GM12878 (cell line): ENCODE results near the gene PLA2G4E. TPM values are rescaled to one million over a fixed set of nuclear protein-coding genes. Genes with fewer than 3 reads are reported as not detected.

ENCODE experiments used
- ATAC-seq: fragments of 200-7000 bp; cut with Tn5 transposase; 3 replicates; pipeline ENCODE4 v1.9.1; 2020; ENCODE audit warnings: mild to moderate bottlenecking, moderate library complexity
- BruUV-seq: library from RNA; stranded (reverse); fragments of 400-500 nt; replicated peaks from 2 replicates; lab custom pipeline; 2021; lab: Mats Ljungman, UMichigan
- CTCF ChIA-PET: fragments of 300-600 bp; sonication (Branson Sonifier 250); formaldehyde crosslinking; extraction: SDS; loops from one replicate; lab custom pipeline; 2021; ENCODE audit warnings: inconsistent platforms; lab: Yijun Ruan, JAX
- POLR2A ChIA-PET: fragments of 350-600 bp; formaldehyde crosslinking; extraction: SDS; loops from one replicate; lab custom pipeline; 2021; ENCODE audit warnings: inconsistent platforms; lab: Charles Lee
- RAD21 ChIA-PET: fragments of 300-600 bp; sonication (Branson Sonifier 250); formaldehyde crosslinking; loops from one replicate; lab custom pipeline; 2023; ENCODE audit warnings: antibody characterized with exemption; ENCODE audit not compliant: unreplicated experiment; lab: Charles Lee
- SMC1A ChIA-PET: fragments of 300-600 bp; sonication (Branson Sonifier 250); formaldehyde crosslinking; loops from one replicate; lab custom pipeline; 2023; ENCODE audit not compliant: unreplicated experiment, uncharacterized antibody; lab: Charles Lee
- DNase-seq: peaks from one replicate; pipeline ENCODE4 v3.0.0-alpha.2; 2011; ENCODE audit warnings: low read depth, low spot score
- FAIRE-seq: peaks from 3 replicates; lab custom pipeline; 2011; peaks lifted over from hg19 to GRCh38; lab: Jason Lieb, UNC
- H2AFZ ChIP-seq: 2 replicates; pipeline ENCODE4 v1.6.0; 2011; ENCODE audit warnings: low read depth, low read length, control low read depth; ENCODE audit not compliant: control insufficient read depth
- H3K27ac ChIP-seq: 2 replicates; pipeline ENCODE4 v1.5.1; 2011; ENCODE audit warnings: control low read depth; ENCODE audit not compliant: control insufficient read depth, insufficient read depth
- H3K27me3 ChIP-seq, 2 experiments: replicated peaks in 1 of 2; 2 replicates each; pipeline versions ENCODE4 v1.6.0 to v1.6.1; 2011; ENCODE audit warnings: low read length in 1 of 2; ENCODE audit not compliant: control insufficient read depth in 2 of 2, insufficient read depth in 2 of 2
- H3K36me3 ChIP-seq, 2 experiments: 2 replicates each; pipeline ENCODE4 v1.5.1; 2011; ENCODE audit warnings: low read length in 1 of 2; ENCODE audit not compliant: control insufficient read depth in 2 of 2, insufficient read depth in 2 of 2
- H3K4me1 ChIP-seq: 2 replicates; pipeline ENCODE4 v1.6.1; 2011; ENCODE audit warnings: mild to moderate bottlenecking, low read length, moderate library complexity, mixed read lengths; ENCODE audit not compliant: control insufficient read depth, insufficient read depth
- H3K4me2 ChIP-seq: 2 replicates; pipeline ENCODE4 v1.6.0; 2011; ENCODE audit warnings: control low read depth; ENCODE audit not compliant: control insufficient read depth, insufficient read depth
- H3K4me3 ChIP-seq: fragments of 200-600 bp; sonication (generic); 2 replicates; pipeline ENCODE4 v1.5.1; 2016
- H3K79me2 ChIP-seq: 2 replicates; pipeline ENCODE4 v1.6.0; 2011; ENCODE audit warnings: low read length; ENCODE audit not compliant: control insufficient read depth, insufficient read depth
- H3K9ac ChIP-seq: 2 replicates; pipeline ENCODE4 v1.8.0; 2011; ENCODE audit warnings: low read length, control low read depth, mixed read lengths; ENCODE audit not compliant: control insufficient read depth, insufficient read depth
- H3K9me3 ChIP-seq: replicated peaks from 3 replicates; pipeline ENCODE4 v1.5.1; 2011; ENCODE audit warnings: mild to moderate bottlenecking, low read length; ENCODE audit not compliant: control insufficient read depth, insufficient read depth
- H4K20me1 ChIP-seq: 2 replicates; pipeline ENCODE4 v1.6.0; 2011; ENCODE audit not compliant: control insufficient read depth, insufficient read depth
- CEBPZ ChIP-seq: fragments of 150-350 bp; IDR thresholded peaks from 2 replicates; pipeline ENCODE4 v1.6.1; 2016; ENCODE audit warnings: low read depth, low read length
- PKNOX1 ChIP-seq: fragments of 450-650 bp; IDR thresholded peaks from 2 replicates; pipeline ENCODE4 v1.6.1; 2016; ENCODE audit warnings: mild to moderate bottlenecking
- REST ChIP-seq: IDR thresholded peaks from 2 replicates; pipeline ENCODE4 v1.6.1; 2012; ENCODE audit warnings: mild to moderate bottlenecking, low read depth, low read length
- WGBS: methylation state at CpG from one replicate; pipeline ENCODE4 v1.1.6; 2016; ENCODE audit warnings: low lambda C conversion rate; ENCODE audit not compliant: insufficient replicate concordance, insufficient coverage; ENCODE audit errors: missing lambda C conversion rate; 5-methylcytosine and 5-hydroxymethylcytosine counted together
- in situ Hi-C: fragments of 300-500 bp; cut with MboI; formaldehyde crosslinking; loops from 9 replicates; pipeline ENCODE4 v1.14.3; 2018; ENCODE audit warnings: mixed read lengths
- intact Hi-C: fragments of 100-400 bp; cut with micrococcal nuclease; formaldehyde crosslinking; loops from one replicate; pipeline ENCODE4 v1.14.2; 2022; ENCODE audit not compliant: unreplicated experiment
- polyA plus RNA-seq, 11 experiments: library from polyadenylated mRNA; depleted of rRNA in 4 of 11; unstranded in 6 of 11; stranded (reverse) in 5 of 11; fragments of >200 nt; fragmentation: Nextera tagmentation in 4 of 11; fragmentation: Illumina TruSeq in 1 of 11; extraction: Ambion mirVana in 4 of 11; extraction: Trizol in 1 of 11; gene quantifications; 1 replicate in 1 of 11; 2 replicates in 10 of 11; pipeline versions ENCODE4 v1.2.1 to v1.2.3, GENCODE V29; 2011 to 2016; ENCODE audit warnings: inconsistent platforms in 2 of 11, missing spikeins in 2 of 11, low read depth in 1 of 11
- total RNA-seq, 4 experiments: library from RNA; depleted of rRNA in 3 of 4; stranded (reverse); fragments of >200 nt in 3 of 4; fragmentation: Illumina TruSeq in 1 of 4; extraction: Trizol in 1 of 4; gene quantifications; 2 replicates each; pipeline versions ENCODE4 v1.2.1 to v1.2.3, GENCODE V29; 2013 to 2021

The PLA2G4E gene
- total and polyA plus RNA-seq, 10 of the 15 experiments (the other 5 are each of a cell fraction or from before 2014, with no cell fraction given), result 0.05 to 0.32 (median 0.06) TPM; not detected in 5

- TF ChIP-seq CEBPZ, result no peak
These were observed 2.3 kb downstream of the PLA2G4E start (continued) for GRCh38 chr15:42018306-42019224.

- ChIA-PET RAD21 (no interaction called here), POLR2A (no interaction called here), CTCF (no interaction called here), SMC1A (no interaction called here)
- FAIRE-seq (no peak), DNase-seq (no peak), ATAC-seq (no peak)
- no peak overlapping the region for H3K4me3 ChIP-seq
- intact Hi-C loops (no loop called here), in situ Hi-C loops (no loop called here)
- no TSS peak for BruUV-seq
- no peak overlapping the region for H2AFZ ChIP-seq
- no peaks in the 10 kb centered on the region; the same call in 2 of the 3 replicates for H3K9me3 ChIP-seq
- no peak overlapping the region for H3K9ac ChIP-seq
- no peaks in the 10 kb centered on the region for H3K4me1 ChIP-seq
- no peaks in the 10 kb centered on the region for H3K36me3 ChIP-seq
- H3K79me2 ChIP-seq, result no peaks in the 10 kb centered on the region
- no peak overlapping the region for H3K27ac ChIP-seq
- no peak for TF ChIP-seq PKNOX1
- TF ChIP-seq REST, result no peak
- no peaks in the 10 kb centered on the region; a peak in 1 of 4 replicates for H3K27me3 ChIP-seq
- no peak overlapping the region for H3K4me2 ChIP-seq
- no peaks in the 10 kb centered on the region for H4K20me1 ChIP-seq
- WGBS, result 22% methylated on average over 5 of the region's 6 CpGs
These were observed 3.9 kb downstream of the PLA2G4E start for GRCh38 chr15:42016971-42017370.
